ENCODE measurements around the gene SLC4A5. TPM values are rescaled to one million over a fixed set of nuclear protein-coding genes. Genes with fewer than 3 reads are reported as not detected.

Gene SLC4A5
- total and polyA plus RNA-seq, 4 donors: 0.85 to 9.6 (median 3.9) TPM

DNA sequence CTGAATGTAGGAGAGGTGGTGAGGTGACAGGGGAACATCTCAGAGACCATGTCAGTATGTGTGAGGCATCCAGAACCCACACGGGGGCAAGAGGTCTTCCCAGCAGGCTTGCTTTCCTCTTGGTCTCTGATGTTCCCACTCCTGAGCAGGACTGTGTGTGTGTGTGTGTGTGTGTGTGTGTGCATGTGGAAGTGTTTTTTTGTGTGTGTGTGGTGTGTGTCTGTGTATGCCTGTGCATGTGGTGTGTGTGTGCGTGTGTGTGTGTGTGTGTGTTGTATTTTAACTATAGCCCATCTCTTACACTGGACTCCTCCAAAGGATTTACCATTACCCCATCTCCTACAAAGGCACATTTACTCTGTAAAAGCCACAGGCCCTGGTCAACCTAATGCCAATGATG lies 40.4 kb downstream of the SLC4A5 start:
- Histone ChIP-seq H3K27me3 (ENCODE audit: control insufficient read depth in 3 of 3, insufficient read depth in 3 of 3, low read length in 2 of 3) (no peaks in the 10 kb centered on the region), H3K4me3 (no peak overlapping the region), H3K9me3 (ENCODE audit: control insufficient read depth in 4 of 4, insufficient read depth in 3 of 4, low read length in 3 of 4) (peaks cover 0 to 4% (median 0%) of the 10 kb centered on the region in 4 donors), H3K36me3 (ENCODE audit: control insufficient read depth in 4 of 4, insufficient read depth in 4 of 4, low read length in 4 of 4) (peaks cover 0 to 5% (median 3%) of the 10 kb centered on the region in 4 donors), H3K27ac (ENCODE audit: low read depth in 1 of 2, low read length in 1 of 2) (no peak overlapping the region), H3K9ac (ENCODE audit: insufficient read depth in 1 of 2, low read length in 2 of 2) (no peak overlapping the region), H3K4me1 (ENCODE audit: control insufficient read depth in 5 of 5, insufficient read depth in 5 of 5, low read length in 5 of 5) (peaks cover 0 to 2% (median 0%) of the 10 kb centered on the region in 5 donors)
- WGBS, 2 donors: 94 to 97% methylated on average over 2 of the region's 2 CpGs
- TF ChIP-seq, protein P1, sequence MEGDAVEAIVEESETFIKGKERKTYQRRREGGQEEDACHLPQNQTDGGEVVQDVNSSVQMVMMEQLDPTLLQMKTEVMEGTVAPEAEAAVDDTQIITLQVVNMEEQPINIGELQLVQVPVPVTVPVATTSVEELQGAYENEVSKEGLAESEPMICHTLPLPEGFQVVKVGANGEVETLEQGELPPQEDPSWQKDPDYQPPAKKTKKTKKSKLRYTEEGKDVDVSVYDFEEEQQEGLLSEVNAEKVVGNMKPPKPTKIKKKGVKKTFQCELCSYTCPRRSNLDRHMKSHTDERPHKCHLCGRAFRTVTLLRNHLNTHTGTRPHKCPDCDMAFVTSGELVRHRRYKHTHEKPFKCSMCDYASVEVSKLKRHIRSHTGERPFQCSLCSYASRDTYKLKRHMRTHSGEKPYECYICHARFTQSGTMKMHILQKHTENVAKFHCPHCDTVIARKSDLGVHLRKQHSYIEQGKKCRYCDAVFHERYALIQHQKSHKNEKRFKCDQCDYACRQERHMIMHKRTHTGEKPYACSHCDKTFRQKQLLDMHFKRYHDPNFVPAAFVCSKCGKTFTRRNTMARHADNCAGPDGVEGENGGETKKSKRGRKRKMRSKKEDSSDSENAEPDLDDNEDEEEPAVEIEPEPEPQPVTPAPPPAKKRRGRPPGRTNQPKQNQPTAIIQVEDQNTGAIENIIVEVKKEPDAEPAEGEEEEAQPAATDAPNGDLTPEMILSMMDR (IDR thresholded peaks at IDR 0.05; ENCODE audit: control extremely low read depth, extremely low read depth): no peak
- no peak for ATAC-seq (ENCODE audit: insufficient read depth, low FRiP score)
- DNase-seq: no peak

DNA sequence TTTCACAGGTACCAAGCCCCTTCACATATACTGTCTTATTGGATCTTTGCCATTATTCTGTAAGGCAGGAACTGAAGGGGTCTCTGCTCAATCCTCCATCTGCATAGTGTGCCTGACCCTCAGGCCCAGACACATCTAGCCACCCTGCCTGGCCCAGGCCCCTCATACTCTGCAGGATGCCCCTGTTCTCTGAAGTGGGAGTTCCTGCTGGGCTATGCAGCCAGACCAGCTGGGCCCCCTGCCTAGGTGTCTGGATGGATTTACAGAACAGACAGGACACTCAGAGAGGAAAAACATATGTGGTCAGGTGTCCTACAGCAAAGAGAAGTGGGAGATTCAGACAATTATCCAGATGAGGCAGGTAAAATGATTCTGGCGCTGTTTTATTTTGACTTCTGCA lies 42.0 kb downstream of the SLC4A5 start:
- 94 to 98% methylated on average over 1 of the region's 1 CpG for WGBS, 2 donors
- Histone ChIP-seq H3K36me3 (ENCODE audit: control insufficient read depth in 4 of 4, insufficient read depth in 4 of 4, low read length in 4 of 4) (peaks cover 0 to 5% (median 3%) of the 10 kb centered on the region in 4 donors), H3K9me3 (ENCODE audit: control insufficient read depth in 4 of 4, insufficient read depth in 3 of 4, low read length in 3 of 4) (peaks cover 0 to 2% (median 0%) of the 10 kb centered on the region in 4 donors), H3K27me3 (ENCODE audit: control insufficient read depth in 3 of 3, insufficient read depth in 3 of 3, low read length in 2 of 3) (no peaks in the 10 kb centered on the region), H3K9ac (ENCODE audit: insufficient read depth in 1 of 2, low read length in 2 of 2) (no peak overlapping the region), H3K4me3 (no peak overlapping the region), H3K27ac (ENCODE audit: low read depth in 1 of 2, low read length in 1 of 2) (no peak overlapping the region), H3K4me1 (ENCODE audit: control insufficient read depth in 5 of 5, insufficient read depth in 5 of 5, low read length in 5 of 5) (peaks cover 0 to 7% (median 0%) of the 10 kb centered on the region in 5 donors)
- ATAC-seq (ENCODE audit: insufficient read depth, low FRiP score) (no peak), DNase-seq (no peak)
- TF ChIP-seq, protein P1 (IDR thresholded peaks at IDR 0.05; ENCODE audit: control extremely low read depth, extremely low read depth): no peak

DNA sequence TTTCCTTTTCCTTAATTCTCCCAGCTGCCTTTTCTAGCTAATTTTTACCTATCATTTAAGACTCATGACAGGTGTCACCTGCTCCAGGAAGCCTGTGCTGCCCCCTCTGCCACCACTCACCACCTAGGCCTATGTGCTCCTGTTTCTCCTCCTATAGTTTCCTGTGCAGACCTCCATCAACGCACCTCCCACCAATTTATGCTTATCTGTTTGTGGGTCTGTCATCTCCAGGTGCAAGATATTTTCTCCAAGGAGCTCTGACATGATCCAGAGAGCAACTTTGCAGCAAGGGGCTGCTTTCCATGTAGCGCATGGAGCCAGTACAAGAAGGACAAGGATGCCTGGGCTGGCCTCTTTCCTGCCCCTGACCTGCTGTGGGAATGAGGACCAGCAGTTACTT lies 42.7 kb downstream of the SLC4A5 start:
- ATAC-seq (ENCODE audit: insufficient read depth, low FRiP score) (no peak), DNase-seq (no peak)
- Histone ChIP-seq H3K27ac (ENCODE audit: low read depth in 1 of 2, low read length in 1 of 2) (no peak overlapping the region), H3K4me1 (ENCODE audit: control insufficient read depth in 5 of 5, insufficient read depth in 5 of 5, low read length in 5 of 5) (peaks cover 0 to 7% (median 0%) of the 10 kb centered on the region in 5 donors), H3K4me3 (no peak overlapping the region), H3K9me3 (ENCODE audit: control insufficient read depth in 4 of 4, insufficient read depth in 3 of 4, low read length in 3 of 4) (peaks cover 0 to 2% (median 0%) of the 10 kb centered on the region in 4 donors), H3K36me3 (ENCODE audit: control insufficient read depth in 4 of 4, insufficient read depth in 4 of 4, low read length in 4 of 4) (peaks cover 0 to 5% (median 3%) of the 10 kb centered on the region in 4 donors), H3K9ac (ENCODE audit: insufficient read depth in 1 of 2, low read length in 2 of 2) (no peak overlapping the region), H3K27me3 (ENCODE audit: control insufficient read depth in 3 of 3, insufficient read depth in 3 of 3, low read length in 2 of 3) (no peaks in the 10 kb centered on the region)
- TF ChIP-seq, protein P1 (IDR thresholded peaks at IDR 0.05; ENCODE audit: control extremely low read depth, extremely low read depth): no peak
- 94% methylated on average over 2 of the region's 2 CpGs for WGBS, 2 donors

DNA sequence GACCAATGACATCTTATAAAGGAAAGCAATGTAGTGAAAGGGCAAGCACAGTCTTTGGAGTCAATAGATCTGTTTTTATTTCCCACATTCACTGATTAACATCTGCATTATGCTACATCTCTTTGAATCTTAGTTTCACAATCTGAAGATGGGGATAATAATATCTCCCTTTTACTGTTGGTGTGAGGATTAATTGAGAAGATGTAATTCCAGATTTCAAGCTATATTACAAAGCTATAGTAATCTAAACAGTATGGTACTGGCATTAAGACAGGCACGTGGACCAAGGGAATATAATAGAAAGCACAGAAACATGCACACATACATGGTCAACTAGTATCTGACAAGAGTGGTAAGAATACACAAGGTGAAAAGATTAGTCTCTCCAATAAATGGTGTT lies 45.3 kb downstream of the SLC4A5 start:
- no peaks in the 10 kb centered on the region for H3K27me3 ChIP-seq (ENCODE audit: control insufficient read depth in 3 of 3, insufficient read depth in 3 of 3, low read length in 2 of 3)
- no peak overlapping the region for H3K4me3 ChIP-seq
- H3K36me3 ChIP-seq (ENCODE audit: control insufficient read depth in 4 of 4, insufficient read depth in 4 of 4, low read length in 4 of 4): no peaks in the 10 kb centered on the region
- DNase-seq: no peak
- TF ChIP-seq, protein P1 (IDR thresholded peaks at IDR 0.05; ENCODE audit: control extremely low read depth, extremely low read depth): no peak
- ATAC-seq (ENCODE audit: insufficient read depth, low FRiP score): no peak
- H3K27ac ChIP-seq (ENCODE audit: low read depth in 1 of 2, low read length in 1 of 2): no peak overlapping the region
- H3K9ac ChIP-seq (ENCODE audit: insufficient read depth in 1 of 2, low read length in 2 of 2): no peak overlapping the region
- H3K9me3 ChIP-seq (ENCODE audit: control insufficient read depth in 4 of 4, insufficient read depth in 3 of 4, low read length in 3 of 4): no peaks in the 10 kb centered on the region
- H3K4me1 ChIP-seq (ENCODE audit: control insufficient read depth in 5 of 5, insufficient read depth in 5 of 5, low read length in 5 of 5): peaks cover 0 to 12% (median 0%) of the 10 kb centered on the region in 5 donors
- 91 to 97% methylated on average over 1 of the region's 1 CpG for WGBS, 2 donors

Measured in lung (tissue), 12 donors.